Measurements from ENCODE around the gene RPS6KA2. TPM values are rescaled to one million over a fixed set of nuclear protein-coding genes. Genes with fewer than 3 reads are reported as not detected.

Gene RPS6KA2
- total and polyA plus RNA-seq, 2 donors (not counting 1 experiment from before 2014, with no cell fraction given) = 2.2 to 16.0 TPM

GRCh38 chr6:166604328-166604727 is 22.7 kb downstream of the RPS6KA2 start:
- ATAC-seq (ENCODE audit: low read depth) (no peak), DNase-seq (no peak)
- no peaks in the 10 kb centered on the region for H3K27me3 ChIP-seq (replicated peaks in 1 of 4; ENCODE audit: control extremely low read depth in 1 of 4, control insufficient read depth in 3 of 4, insufficient read depth in 4 of 4, low read length in 3 of 4)
- TF ChIP-seq, protein P1, sequence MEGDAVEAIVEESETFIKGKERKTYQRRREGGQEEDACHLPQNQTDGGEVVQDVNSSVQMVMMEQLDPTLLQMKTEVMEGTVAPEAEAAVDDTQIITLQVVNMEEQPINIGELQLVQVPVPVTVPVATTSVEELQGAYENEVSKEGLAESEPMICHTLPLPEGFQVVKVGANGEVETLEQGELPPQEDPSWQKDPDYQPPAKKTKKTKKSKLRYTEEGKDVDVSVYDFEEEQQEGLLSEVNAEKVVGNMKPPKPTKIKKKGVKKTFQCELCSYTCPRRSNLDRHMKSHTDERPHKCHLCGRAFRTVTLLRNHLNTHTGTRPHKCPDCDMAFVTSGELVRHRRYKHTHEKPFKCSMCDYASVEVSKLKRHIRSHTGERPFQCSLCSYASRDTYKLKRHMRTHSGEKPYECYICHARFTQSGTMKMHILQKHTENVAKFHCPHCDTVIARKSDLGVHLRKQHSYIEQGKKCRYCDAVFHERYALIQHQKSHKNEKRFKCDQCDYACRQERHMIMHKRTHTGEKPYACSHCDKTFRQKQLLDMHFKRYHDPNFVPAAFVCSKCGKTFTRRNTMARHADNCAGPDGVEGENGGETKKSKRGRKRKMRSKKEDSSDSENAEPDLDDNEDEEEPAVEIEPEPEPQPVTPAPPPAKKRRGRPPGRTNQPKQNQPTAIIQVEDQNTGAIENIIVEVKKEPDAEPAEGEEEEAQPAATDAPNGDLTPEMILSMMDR (IDR thresholded peaks at IDR 0.05) = no peak
- TF ChIP-seq EZH2 (IDR thresholded peaks at IDR 0.05; ENCODE audit: borderline replicate concordance, insufficient read depth, low read depth, low read length, poor library complexity, severe bottlenecking) = no peak
- H3K9me3 ChIP-seq (ENCODE audit: control extremely low read depth in 1 of 3, control insufficient read depth in 2 of 3, insufficient read depth in 1 of 3, low read length in 2 of 3) = no peaks in the 10 kb centered on the region
- no peaks in the 10 kb centered on the region for H4K20me1 ChIP-seq (ENCODE audit: control insufficient read depth, insufficient read depth, low read length, poor library complexity, severe bottlenecking)
- H3K36me3 ChIP-seq (replicated peaks in 1 of 2; ENCODE audit: control extremely low read depth in 1 of 2, control insufficient read depth in 1 of 2, extremely low read depth in 1 of 2, insufficient read depth in 2 of 2, low read length in 1 of 2) = no peaks in the 10 kb centered on the region
- no peaks in the 10 kb centered on the region for H3K9me3 Mint-ChIP-seq (ENCODE audit: insufficient read depth)
- intact Hi-C loops (cut with micrococcal nuclease) = no loop called here
- WGBS (ENCODE audit: insufficient coverage) = 97% methylated on average over 5 of the region's 9 CpGs
- no peak overlapping the region for H3K4me3 ChIP-seq (ENCODE audit: control extremely low read depth in 1 of 5, extremely low read depth in 1 of 5, insufficient read depth in 1 of 5, low read depth in 2 of 5, low read length in 4 of 5)
- no peak overlapping the region for H3K27ac Mint-ChIP-seq
- H3K27ac ChIP-seq (ENCODE audit: low read length in 2 of 2) = no peak overlapping the region
- CTCF ChIA-PET = no interaction called here
- no peaks in the 10 kb centered on the region for H3K4me1 Mint-ChIP-seq
- H3K27me3 Mint-ChIP-seq = peaks cover 5% of the 10 kb centered on the region
- H3K9ac ChIP-seq (ENCODE audit: low read length) = no peak overlapping the region
- H3K4me1 ChIP-seq (ENCODE audit: control insufficient read depth in 2 of 2, insufficient read depth in 2 of 2, low read length in 2 of 2) = no peaks in the 10 kb centered on the region
- no peak overlapping the region for H2AFZ ChIP-seq (ENCODE audit: insufficient read depth, low read depth, low read length, poor library complexity, severe bottlenecking)
- peaks cover 6% of the 10 kb centered on the region for H3K79me2 ChIP-seq (ENCODE audit: control insufficient read depth, insufficient read depth, low read length)
- H3K4me3 Mint-ChIP-seq = no peak overlapping the region
- POLR2A ChIA-PET = no interaction called here
- no peak overlapping the region for H3K4me2 ChIP-seq (replicated peaks; ENCODE audit: low read depth, low read length, poor library complexity, severe bottlenecking)

DNA sequence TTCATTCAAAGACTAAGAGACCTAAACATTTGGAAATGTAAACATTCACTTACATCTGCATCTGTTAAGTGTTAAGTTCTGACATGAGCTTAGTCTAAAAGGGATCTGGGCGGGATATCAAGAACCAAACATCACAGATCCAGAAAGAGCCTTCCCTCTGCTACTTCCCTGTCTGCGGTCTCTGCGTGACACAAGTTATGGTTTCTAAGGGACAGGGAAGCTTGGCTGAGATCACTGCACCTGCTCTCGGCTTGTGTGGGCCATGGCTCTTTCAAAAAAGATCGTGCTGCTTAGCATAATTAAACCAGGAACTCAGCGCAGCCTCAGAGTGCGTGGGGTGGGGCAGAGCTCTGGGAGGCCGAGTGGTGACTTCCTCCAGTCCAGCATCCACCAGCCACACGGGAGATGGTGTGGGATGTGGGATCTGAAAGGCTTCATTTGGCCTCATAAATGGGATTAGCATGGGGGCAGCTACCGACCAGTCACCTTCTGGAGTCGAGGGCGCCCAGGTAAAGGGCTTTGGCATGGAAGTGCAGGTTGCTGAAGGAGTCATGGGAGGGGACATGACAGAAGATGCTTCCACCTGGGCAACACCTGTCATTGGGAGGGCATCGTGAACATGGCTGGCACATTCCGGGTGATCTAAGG is 23.9 kb downstream of the RPS6KA2 start:
- no peaks in the 10 kb centered on the region for H4K20me1 ChIP-seq (ENCODE audit: control insufficient read depth, insufficient read depth, low read length, poor library complexity, severe bottlenecking)
- H3K9ac ChIP-seq (ENCODE audit: low read length) = no peak overlapping the region
- H3K9me3 ChIP-seq (ENCODE audit: control extremely low read depth in 1 of 3, control insufficient read depth in 2 of 3, insufficient read depth in 1 of 3, low read length in 2 of 3) = no peaks in the 10 kb centered on the region
- ChIA-PET POLR2A (no interaction called here), CTCF (no interaction called here)
- ATAC-seq (ENCODE audit: low read depth) = no peak
- Mint-ChIP-seq H3K27ac (no peak overlapping the region), H3K4me3 (no peak overlapping the region), H3K9me3 (ENCODE audit: insufficient read depth) (no peaks in the 10 kb centered on the region), H3K27me3 (peaks cover 8% of the 10 kb centered on the region), H3K4me1 (no peaks in the 10 kb centered on the region)
- no peak for TF ChIP-seq EZH2 (IDR thresholded peaks at IDR 0.05; ENCODE audit: borderline replicate concordance, insufficient read depth, low read depth, low read length, poor library complexity, severe bottlenecking)
- TF ChIP-seq, protein P1 (IDR thresholded peaks at IDR 0.05) = no peak
- no peaks in the 10 kb centered on the region for H3K27me3 ChIP-seq (replicated peaks in 1 of 4; ENCODE audit: control extremely low read depth in 1 of 4, control insufficient read depth in 3 of 4, insufficient read depth in 4 of 4, low read length in 3 of 4)
- no peak overlapping the region for H3K4me2 ChIP-seq (replicated peaks; ENCODE audit: low read depth, low read length, poor library complexity, severe bottlenecking)
- 97% methylated on average over 11 of the region's 14 CpGs for WGBS (ENCODE audit: insufficient coverage)
- H3K79me2 ChIP-seq (ENCODE audit: control insufficient read depth, insufficient read depth, low read length) = peaks cover 6% of the 10 kb centered on the region
- no peak overlapping the region for H2AFZ ChIP-seq (ENCODE audit: insufficient read depth, low read depth, low read length, poor library complexity, severe bottlenecking)
- intact Hi-C loops (cut with micrococcal nuclease) = no loop called here
- no peak overlapping the region for H3K27ac ChIP-seq (ENCODE audit: low read length in 2 of 2)
- H3K4me1 ChIP-seq (ENCODE audit: control insufficient read depth in 2 of 2, insufficient read depth in 2 of 2, low read length in 2 of 2) = no peaks in the 10 kb centered on the region
- H3K4me3 ChIP-seq (ENCODE audit: control extremely low read depth in 1 of 5, extremely low read depth in 1 of 5, insufficient read depth in 1 of 5, low read depth in 2 of 5, low read length in 4 of 5) = no peak overlapping the region
- DNase-seq = no peak
- H3K36me3 ChIP-seq (replicated peaks in 1 of 2; ENCODE audit: control extremely low read depth in 1 of 2, control insufficient read depth in 1 of 2, extremely low read depth in 1 of 2, insufficient read depth in 2 of 2, low read length in 1 of 2) = no peaks in the 10 kb centered on the region

All from B cell (primary cell).